HL-60 (cell line): ENCODE data around the gene HPSE2.
"Not testable (repeated sequence)": the region's sequence is repeated elsewhere in the genome, so short reads cannot be mapped to it uniquely, and the experiment has no call there.

ENCODE experiments used
- DNase-seq, 2 experiments: peaks; one replicate each; pipeline ENCODE4 v3.0.0-alpha.2; 2010 to 2020; ENCODE audit warnings: low read depth in 1 of 2, low spot score in 1 of 2
- H3K27ac ChIP-seq: fragments of 250-450 bp; sonication (Bioruptor Pico); replicated peaks from 2 replicates; pipeline ENCODE4 v1.5.1; 2020; ENCODE audit warnings: mild to moderate bottlenecking, moderate library complexity
- H3K27me3 ChIP-seq: fragments of 250-450 bp; sonication (Bioruptor Pico); 2 replicates; pipeline ENCODE4 v1.5.1; 2021; ENCODE audit warnings: mild to moderate bottlenecking, moderate library complexity; ENCODE audit not compliant: insufficient read depth, poor library complexity, severe bottlenecking
- H3K4me3 ChIP-seq: replicated peaks from 2 replicates; pipeline ENCODE4 v1.5.1; 2011; ENCODE audit warnings: mild to moderate bottlenecking, control low read depth, low read length; ENCODE audit not compliant: insufficient read depth
- GABPA ChIP-seq: IDR thresholded peaks from 2 replicates; pipeline ENCODE4 v1.6.1; 2012; ENCODE audit warnings: low read depth
- POLR2AphosphoS5 ChIP-seq: IDR thresholded peaks from 2 replicates; pipeline ENCODE4 v1.6.1; 2012; ENCODE audit warnings: low read depth
- SPI1 ChIP-seq: IDR thresholded peaks from 2 replicates; pipeline ENCODE4 v1.6.1; 2012; ENCODE audit warnings: low read depth, mild to moderate bottlenecking, borderline replicate concordance
- TF ChIP-seq, protein P1 (sequence below): IDR thresholded peaks from one replicate; pipeline ENCODE4 v1.5.1; 2011; ENCODE audit warnings: low read length, control low read depth, inconsistent platforms; ENCODE audit not compliant: insufficient read depth
- TF ChIP-seq, protein P2 (sequence below): IDR thresholded peaks from 2 replicates; pipeline ENCODE4 v1.6.1; 2012; ENCODE audit warnings: low read depth; ENCODE audit not compliant: insufficient replicate concordance

HPSE2 gene

DNA sequence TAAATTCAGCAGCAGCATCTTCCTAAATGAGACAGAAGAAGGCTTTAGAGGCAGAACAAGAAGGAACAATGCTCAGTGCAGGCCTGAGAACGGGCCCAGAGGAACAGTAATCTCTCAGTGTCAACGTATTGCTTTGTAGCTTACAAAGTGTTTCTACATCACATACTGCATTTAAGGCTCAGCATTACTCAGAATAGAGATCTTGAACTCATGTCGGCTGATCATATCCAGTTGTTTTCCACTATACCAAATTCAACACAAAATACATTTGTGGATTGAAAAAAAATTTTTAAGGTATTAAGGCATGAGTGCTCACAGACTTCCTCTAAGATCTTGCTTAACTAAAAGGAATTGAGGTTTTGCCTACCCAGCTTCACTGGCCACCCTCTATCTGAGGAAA is 325.1 kb downstream of the HPSE2 start:
- no peak overlapping the region for H3K27ac ChIP-seq
- TF ChIP-seq, protein P1, sequence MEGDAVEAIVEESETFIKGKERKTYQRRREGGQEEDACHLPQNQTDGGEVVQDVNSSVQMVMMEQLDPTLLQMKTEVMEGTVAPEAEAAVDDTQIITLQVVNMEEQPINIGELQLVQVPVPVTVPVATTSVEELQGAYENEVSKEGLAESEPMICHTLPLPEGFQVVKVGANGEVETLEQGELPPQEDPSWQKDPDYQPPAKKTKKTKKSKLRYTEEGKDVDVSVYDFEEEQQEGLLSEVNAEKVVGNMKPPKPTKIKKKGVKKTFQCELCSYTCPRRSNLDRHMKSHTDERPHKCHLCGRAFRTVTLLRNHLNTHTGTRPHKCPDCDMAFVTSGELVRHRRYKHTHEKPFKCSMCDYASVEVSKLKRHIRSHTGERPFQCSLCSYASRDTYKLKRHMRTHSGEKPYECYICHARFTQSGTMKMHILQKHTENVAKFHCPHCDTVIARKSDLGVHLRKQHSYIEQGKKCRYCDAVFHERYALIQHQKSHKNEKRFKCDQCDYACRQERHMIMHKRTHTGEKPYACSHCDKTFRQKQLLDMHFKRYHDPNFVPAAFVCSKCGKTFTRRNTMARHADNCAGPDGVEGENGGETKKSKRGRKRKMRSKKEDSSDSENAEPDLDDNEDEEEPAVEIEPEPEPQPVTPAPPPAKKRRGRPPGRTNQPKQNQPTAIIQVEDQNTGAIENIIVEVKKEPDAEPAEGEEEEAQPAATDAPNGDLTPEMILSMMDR = no peak
- TF ChIP-seq, protein P2, sequence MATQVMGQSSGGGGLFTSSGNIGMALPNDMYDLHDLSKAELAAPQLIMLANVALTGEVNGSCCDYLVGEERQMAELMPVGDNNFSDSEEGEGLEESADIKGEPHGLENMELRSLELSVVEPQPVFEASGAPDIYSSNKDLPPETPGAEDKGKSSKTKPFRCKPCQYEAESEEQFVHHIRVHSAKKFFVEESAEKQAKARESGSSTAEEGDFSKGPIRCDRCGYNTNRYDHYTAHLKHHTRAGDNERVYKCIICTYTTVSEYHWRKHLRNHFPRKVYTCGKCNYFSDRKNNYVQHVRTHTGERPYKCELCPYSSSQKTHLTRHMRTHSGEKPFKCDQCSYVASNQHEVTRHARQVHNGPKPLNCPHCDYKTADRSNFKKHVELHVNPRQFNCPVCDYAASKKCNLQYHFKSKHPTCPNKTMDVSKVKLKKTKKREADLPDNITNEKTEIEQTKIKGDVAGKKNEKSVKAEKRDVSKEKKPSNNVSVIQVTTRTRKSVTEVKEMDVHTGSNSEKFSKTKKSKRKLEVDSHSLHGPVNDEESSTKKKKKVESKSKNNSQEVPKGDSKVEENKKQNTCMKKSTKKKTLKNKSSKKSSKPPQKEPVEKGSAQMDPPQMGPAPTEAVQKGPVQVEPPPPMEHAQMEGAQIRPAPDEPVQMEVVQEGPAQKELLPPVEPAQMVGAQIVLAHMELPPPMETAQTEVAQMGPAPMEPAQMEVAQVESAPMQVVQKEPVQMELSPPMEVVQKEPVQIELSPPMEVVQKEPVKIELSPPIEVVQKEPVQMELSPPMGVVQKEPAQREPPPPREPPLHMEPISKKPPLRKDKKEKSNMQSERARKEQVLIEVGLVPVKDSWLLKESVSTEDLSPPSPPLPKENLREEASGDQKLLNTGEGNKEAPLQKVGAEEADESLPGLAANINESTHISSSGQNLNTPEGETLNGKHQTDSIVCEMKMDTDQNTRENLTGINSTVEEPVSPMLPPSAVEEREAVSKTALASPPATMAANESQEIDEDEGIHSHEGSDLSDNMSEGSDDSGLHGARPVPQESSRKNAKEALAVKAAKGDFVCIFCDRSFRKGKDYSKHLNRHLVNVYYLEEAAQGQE = no peak
- no peak for TF ChIP-seq SPI1
- TF ChIP-seq GABPA = no peak
- no peak for TF ChIP-seq POLR2AphosphoS5
- H3K27me3 ChIP-seq = no peaks in the 10 kb centered on the region
- no peak for DNase-seq
- H3K4me3 ChIP-seq = no peak overlapping the region

DNA sequence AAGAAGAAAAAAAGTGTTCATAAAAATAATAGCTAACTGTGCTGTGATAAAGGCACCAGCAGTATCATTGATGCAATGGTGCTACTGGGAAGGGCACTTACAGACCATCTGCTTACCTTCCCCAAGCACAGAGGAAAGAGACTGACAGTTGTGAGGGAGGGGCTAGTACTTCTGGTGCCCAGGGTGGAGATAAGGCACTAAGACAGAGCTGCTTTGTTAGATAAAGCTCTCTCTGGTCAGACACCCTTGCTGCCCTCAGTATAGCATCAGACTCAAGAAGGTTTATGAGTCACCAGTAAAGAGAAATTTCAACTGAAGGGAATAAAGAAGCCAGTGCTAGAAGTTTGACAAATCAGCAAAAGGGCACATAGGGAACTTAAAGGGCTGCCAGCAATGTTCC is 325.6 kb downstream of the HPSE2 start:
- no peaks in the 10 kb centered on the region for H3K27me3 ChIP-seq
- no peak for DNase-seq
- H3K27ac ChIP-seq = no peak overlapping the region
- TF ChIP-seq GABPA (no peak), POLR2AphosphoS5 (no peak), SPI1 (no peak)
- TF ChIP-seq, protein P1 = no peak
- TF ChIP-seq, protein P2 = no peak
- H3K4me3 ChIP-seq = no peak overlapping the region

DNA sequence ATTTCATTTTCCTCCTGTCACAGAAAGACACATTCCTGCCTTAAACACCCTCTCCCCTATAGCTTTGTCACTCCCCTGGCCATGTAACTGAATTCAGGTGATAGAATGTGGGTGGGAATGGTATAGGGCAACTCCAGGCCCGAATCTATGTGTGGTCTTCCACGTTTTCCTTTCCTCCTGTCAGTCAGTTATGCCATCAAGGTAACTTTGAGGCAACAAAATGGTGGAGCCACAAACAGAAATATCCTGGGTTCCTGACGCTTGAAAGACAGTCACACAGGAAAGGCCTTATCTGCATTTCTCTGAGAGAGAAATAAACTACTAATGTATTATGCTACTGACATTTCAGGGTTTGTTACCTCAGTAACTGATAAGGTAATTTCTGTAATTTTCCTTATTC is 326.8 kb downstream of the HPSE2 start:
- Histone ChIP-seq H3K27me3 (no peaks in the 10 kb centered on the region), H3K4me3 (no peak overlapping the region), H3K27ac (no peak overlapping the region)
- no peak for TF ChIP-seq POLR2AphosphoS5
- TF ChIP-seq, protein P2 = no peak
- TF ChIP-seq GABPA = no peak
- no peak for TF ChIP-seq SPI1
- TF ChIP-seq, protein P1 = no peak
- DNase-seq = no peak

DNA sequence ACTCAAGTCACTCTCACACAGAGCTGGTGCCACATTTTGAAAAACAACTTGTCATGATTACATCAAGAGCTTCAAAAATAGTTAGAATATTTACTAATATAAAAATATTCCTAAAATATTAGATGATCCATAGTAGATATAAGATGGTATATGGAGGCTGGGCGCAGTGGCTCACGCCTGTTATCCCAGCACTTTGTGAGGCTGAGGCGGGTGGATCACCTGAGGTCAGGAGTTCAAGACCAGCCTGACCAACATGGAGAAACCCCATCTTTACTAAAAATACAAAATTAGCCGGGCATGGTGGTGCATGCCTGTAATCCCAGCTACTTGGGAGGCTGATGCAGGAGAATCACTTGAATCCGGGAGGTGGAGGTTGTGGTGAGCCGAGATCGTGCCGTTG is 327.4 kb downstream of the HPSE2 start:
- not testable (repeated sequence) for H3K27ac ChIP-seq, DNase-seq, H3K4me3 ChIP-seq, H3K27me3 ChIP-seq
